Hematopoietic multipotent progenitor cell treated with erythropoietin and hydrocortisone succinate and interleukin-3 and kit ligand, for 6 days (in vitro differentiated cells): ENCODE data around the gene EDIL3.
"Not testable (repeated sequence)": the region's sequence is repeated elsewhere in the genome, so short reads cannot be mapped to it uniquely, and the experiment has no call there.

ENCODE experiments used
- DNase-seq: peaks from one replicate; pipeline ENCODE4 v3.0.0-alpha.2; 2015

Gene EDIL3

DNA sequence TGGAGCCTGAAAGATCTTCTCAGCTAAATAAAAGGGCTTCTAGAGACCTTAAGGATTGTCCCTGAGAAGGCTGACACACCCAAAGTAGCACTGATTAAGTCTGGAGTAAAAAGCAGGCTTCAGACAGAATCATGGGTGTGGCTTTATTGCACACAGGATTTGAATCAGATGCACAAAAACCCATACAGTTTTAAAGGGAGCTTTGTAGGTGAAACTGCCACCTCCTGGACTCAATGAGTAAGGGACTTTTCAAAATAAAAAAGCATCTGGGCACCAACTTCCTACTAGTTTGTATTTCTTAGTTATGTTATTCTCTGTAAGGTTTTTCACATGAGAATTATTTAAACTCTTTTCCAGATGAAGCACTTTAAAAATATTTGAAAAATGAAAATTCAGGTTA is 129.4 kb downstream of the EDIL3 start:
- peak; percentile 42 for DNase-seq

DNA sequence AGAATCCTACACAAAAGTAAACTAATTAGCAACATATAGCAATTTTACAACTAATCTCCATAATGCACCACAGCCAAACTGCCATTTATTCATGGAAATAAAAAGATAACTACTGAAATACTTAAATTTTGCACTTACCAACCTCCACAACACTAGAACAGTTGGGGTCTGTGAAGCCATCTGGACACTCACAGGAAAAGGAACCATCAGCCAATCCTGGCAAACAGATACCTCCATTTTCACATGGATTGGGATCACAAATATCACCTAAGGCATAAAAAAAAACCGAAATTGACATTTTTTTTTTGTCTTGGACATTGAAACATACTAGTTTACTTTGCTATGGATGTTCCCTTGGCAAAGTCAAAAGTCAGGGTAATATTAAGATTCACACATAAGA is 130.7 kb downstream of the EDIL3 start:
- no peak for DNase-seq

DNA sequence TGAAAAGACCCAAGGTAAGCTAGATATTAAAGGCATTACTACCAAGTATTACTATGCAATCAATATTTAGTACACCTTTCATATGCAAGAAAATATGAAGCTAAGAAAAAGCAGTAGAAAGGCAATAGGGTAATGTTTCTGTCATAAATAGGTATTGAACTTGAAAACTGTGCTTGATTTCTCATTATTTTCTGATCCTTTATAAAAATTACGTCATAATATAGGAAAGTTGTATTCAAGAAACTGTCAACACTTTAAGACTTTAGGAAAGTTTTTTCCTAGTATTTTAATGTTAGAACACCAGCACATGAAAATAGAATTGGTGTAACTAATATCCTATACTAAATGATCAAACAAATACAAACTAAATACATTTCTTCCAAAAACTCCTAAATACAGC is 133.2 kb downstream of the EDIL3 start:
- no peak for DNase-seq

DNA sequence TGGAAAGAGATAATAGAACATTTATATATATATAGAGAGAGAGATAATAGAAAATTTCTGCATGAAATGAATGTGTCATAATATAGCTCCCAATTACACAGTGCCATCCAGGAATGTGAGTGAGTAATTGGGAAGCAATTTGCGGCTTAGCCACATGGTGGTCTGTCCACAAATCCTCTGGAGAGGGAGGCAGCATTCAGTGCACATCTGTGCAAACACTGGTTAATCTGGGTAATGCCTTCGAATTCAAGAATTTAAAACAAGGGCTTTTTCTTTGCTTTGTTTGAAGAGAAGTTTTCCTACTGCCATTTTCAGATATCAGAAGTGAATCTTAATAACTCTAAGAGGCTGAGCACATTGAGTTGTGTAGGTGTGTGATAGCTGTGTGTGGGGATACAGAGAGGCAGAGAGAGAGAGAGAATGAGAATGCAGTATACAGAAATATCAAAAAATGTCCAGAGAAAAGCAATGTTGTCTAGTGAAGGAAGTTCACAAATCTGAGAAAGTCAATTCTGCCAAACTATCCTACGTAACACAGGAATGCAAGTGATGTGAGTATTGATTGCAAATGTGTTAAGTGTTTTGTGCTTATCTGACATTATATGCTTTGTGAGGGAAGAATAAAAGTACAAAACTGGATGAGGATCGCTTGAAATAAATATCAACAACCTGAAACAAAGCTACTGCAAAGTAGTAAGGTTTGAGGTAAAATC is 134.6 kb downstream of the EDIL3 start:
- DNase-seq = no peak

DNA sequence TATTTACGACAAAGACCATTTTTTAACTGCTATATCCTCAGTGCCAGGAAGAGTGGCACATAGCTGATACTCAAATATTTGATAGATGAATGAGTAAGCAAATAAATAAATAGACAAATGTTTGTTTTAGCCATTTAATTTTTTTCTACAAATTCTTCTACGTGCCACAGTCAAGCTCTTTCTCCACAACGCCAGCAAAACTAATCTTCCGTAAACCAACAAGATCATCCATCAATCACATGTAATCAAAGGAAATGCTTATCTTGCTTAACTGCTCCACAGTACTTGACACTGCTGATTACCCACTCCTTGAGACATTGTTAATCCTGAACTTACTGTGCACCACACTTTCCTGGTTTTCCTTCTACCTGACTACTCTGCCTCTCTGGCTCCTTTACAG is 136.7 kb downstream of the EDIL3 start:
- DNase-seq = no peak

DNA sequence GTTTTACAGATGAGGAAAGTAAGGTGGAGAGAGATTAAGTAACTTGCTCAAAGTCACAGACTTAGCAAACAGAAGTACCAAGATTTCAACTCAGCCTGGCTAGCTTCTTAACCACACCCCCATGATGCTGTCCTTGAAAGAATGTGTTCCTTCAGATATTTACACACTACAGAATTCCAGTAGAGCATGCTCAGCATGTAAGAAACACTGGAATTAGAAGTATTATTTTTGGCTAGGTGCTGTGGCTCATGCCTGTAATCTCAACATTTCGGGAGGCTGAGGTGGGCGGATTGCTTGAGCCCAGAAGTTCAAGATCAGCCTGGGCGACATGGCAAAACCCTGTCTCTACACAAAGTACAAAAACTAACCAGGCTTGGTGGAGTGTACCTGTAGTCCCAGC is 142.4 kb downstream of the EDIL3 start:
- DNase-seq = no peak

DNA sequence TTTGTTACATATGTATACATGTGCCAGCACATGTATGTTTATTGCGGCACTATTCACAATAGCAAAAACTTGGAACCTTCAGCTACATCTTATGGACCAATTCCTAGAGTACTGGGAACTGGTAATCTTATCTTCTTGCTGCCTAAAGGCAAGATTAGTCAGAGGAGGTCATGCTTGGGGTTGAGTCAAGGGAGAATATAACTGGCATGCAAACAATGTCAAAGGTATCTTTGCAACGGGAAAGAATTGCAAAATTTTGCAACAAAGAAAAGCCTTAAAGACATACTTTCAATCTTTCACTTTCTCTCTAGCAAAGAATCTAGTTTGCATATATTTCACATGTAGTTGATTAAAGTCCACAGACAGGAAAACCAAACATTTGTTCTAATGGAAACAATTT is 145.2 kb downstream of the EDIL3 start:
- no peak for DNase-seq

DNA sequence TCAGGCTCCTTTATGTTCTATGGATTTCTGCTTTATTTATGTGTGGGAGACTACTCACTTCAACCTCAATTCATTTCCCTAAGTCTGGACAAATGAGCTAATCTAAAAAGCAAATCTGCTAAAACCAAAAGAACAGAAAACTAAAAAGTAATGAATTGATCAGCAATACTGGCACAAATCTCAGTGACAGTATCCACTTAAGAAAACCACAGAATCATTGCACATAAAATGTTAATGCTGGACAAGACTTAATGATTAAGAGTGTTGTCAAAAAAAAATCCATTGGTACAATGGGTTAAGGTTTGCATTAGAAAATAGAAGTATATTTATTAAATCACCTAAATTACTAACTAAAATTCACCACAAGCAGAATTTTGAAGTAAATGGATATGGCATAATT is 147.6 kb downstream of the EDIL3 start:
- DNase-seq = no peak

DNA sequence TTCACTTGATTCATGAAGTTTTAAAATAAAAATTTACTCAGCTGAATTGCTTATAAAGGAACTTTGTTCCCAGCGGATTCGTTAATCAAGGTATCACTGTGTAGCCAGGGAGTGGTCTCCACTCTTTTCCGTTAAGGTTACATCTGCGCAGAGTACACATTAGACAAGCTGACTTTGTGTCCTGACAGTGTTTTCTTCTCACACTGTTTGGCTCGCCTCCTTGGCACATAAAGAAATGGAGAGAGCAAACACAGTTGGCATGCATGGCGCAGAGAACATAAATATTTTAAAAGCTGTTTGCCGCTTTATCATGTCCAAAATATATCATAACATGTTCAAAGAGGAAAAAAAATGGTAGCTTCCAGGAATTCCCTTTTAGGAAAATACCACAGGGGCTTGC is 153.2 kb downstream of the EDIL3 start:
- no peak for DNase-seq

DNA sequence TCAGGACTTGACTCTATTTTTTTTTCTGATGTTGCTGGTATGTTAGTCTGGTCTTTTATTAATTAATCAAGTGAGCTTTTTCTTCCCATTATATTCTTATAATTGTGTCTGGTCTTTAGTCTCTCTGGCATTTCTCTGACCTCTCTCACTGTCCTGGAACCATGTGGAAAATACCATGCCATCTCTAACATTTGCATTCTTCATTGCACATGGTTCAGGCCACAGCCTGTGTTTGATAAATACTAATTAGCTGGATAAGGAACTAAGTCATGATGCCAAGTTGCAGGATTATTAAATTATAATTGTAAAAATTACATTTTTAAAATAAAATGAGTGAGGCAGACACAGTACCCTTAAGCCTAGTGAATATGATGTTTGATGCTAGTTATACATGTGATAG is 155.6 kb downstream of the EDIL3 start:
- no peak for DNase-seq

DNA sequence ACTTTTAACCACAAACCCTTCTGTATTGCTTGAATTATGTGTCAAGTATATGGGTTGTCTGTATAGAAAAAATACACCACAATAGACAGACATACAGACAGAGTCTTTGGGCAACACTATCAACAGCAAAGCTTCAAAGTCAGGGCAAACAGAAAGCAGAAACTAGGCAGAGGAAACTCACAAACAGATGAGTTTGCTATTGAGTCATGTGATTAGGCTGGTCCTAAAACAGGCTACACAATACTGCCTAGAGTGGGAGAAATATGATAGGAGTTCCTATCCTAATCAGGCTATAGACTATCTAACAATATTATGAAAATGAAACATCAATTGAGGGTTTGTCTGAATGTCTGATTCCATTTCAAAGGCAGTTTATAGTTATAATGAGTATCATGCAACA is 156.4 kb downstream of the EDIL3 start:
- DNase-seq = no peak

DNA sequence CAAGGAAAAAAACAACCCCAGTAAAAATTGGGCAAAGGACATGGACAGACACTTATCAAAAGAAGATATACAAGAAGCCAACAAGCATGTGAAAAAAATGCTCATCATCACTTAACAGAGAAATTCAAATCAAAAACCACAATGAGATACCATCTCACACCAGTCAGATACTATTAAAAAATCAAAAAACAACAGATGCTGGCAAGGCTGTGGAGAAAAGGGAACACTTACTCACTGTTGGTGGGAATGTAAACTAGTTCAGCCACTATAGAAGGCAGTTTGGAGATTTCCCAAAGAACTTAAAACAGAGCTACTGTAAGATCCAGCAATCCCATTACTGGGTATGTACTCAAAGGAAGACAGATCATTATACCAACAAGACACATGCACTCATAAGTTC is 157.4 kb downstream of the EDIL3 start:
- DNase-seq = no peak

DNA sequence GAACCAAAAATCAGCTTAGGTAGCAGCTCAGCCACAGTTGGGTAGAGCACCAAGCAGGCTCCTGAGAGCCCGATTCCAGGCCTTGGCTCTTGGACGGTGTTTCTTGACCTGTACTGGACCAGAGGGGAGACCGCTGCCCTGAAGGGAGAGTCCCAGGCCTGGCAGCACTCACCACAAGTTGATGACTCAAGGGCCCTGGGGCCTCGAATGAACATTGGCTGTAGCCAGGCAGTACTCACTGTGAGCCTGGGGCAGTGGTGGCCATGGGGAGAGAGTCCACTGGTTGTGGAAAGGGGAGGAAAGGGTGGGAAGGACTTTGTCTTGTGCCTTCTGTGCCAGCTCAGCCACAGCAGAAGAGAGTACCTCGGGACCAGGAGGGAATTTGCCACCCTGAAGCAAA is 166.1 kb downstream of the EDIL3 start:
- no peak for DNase-seq

DNA sequence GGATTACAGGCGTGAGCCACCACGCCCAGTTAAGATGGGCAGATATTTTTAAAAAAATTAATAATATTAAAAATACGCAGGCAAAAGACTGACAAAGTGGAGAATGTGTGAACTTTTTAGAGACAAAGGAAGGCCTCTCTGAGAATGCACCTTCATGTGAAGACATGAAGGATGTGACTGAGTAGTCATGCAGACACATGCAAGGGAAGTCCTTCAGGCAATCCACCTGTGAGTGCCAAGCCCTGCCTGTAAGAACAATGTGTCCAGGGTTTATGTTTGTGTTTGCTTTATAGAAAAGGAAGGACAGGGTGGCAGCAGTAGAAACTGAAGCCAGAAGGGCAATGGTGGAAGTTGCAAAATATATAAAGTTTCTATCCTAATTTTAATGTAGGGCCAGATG is 169.2 kb downstream of the EDIL3 start:
- DNase-seq = no peak

DNA sequence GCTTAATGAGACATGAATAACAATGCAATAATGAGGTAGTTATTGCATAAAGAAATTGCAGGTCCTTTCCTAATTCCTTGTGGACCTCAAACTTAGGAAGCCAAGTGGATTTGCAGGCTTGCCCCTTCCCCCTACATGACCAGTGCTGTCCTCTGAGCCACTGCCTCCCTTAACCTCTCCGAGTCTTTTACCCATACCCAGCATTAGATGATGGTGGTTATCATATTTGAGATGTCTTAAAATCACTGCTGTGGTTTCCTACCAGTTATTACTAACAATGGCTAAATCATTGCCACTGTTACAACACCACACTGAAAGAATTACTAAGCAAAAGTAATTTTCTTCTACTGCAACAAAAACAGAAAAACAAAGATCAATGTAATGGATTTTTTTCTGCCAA is 170.8 kb downstream of the EDIL3 start:
- DNase-seq = no peak

DNA sequence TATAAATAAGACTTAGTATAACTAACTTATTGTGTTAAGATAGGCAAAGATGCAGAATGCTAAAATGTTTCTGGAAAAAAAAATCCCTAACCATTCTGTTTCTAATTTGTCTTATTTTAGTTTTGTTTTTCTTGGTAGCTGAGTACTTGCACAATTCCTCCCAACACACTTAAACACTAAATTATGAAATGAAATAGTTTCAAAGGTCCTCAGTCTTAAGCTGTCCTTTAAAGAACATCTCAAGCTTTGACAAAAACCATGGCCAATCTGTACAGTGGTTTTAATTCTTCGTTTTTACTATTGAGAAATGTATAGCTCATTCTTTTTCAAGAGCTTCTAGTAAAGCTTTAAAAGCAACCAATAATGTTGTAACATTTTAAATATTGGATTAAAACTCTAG is 171.5 kb downstream of the EDIL3 start:
- no peak for DNase-seq

DNA sequence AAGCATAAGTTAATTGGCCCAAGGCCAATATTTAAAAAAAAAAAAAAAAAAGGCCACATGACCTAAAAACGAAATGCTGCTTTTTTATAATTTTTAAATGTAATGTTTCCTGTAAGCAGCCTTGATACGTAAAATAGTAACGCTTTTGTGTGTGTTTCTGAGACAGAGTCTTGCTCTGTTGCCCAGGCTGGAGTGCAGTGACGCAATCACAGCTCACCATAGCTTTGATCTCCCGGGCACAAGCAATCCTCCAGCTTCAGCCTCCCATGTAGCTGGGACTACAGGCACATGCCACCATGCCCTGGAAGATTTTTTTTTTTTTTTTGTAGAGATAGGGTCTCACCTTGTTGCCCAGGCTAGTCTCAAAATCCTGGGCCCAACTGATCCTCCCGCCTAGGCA is 179.9 kb downstream of the EDIL3 start:
- no peak for DNase-seq

DNA sequence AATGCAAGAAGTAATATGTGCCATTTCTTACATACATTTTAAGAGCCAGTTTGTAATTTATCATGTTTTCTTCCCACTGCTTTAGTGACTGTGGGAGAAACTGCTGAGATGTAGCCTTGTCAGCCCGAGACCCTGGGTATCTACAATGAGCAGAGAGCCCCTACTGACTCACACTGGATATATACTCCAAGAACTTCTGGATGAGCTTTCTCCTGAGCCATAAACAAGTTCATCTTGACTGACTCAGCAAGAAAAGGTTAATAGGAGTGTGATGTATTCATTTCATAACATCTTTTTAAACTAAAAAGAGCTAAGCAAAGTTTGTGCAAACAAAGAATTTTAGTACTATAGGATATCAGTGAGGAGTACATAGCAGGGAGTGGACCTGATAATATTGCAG is 182.5 kb downstream of the EDIL3 start:
- DNase-seq = no peak

DNA sequence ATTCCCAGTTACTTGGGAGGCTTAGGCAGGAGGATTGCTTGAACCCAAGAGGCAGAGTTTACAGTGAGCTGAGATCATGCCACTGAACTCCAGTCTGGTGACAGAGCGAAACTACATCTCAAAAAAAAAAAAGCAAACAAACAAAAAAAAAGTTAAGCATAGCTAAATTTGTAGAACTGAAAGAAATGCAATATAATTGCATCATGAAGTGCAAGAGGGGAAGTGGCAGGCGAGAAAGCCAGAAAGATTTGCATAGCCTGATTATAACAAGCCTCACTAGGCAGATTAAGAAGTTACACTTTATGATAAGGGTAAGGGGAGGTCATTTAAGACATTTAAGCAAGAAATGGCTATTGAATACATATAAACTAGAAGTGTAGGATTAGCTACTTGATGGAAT is 187.1 kb downstream of the EDIL3 start:
- DNase-seq = no peak

DNA sequence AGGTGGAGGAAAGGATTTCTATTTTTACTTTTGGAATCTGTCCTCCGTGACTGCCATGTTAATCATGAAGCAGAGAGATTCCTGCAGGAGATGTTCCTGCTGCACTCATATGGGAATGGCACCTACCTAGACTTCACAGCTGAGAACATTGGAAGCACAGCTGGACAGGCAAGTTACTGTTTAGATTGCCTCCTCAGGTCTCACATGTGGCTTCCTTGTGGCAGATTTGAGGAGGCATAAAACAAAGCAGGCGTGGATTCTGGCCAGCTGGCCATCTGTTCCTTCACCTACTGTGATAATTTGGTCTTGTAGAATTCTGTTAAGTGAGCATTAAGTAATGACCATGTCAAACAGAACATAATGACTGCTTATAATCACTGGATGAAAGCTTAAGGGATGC is 193.4 kb downstream of the EDIL3 start:
- no peak for DNase-seq

DNA sequence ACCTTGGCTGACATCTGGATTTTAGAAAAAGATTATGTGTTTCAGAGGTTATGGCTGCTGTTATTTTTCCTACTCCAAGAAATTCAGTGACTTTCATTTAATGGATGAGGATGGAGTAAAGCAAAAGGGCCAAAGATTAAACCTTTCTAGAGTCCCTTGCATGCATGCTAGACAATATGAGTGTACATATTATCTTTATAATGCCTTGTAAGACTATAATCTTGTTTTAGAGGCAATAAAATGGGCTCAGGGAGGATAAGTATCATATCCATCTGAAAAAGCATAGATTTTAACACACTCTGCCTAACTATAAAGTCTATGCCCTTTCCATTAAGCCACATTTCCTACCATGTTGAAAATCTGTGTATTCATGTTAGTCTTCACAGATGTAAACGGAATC is 199.8 kb downstream of the EDIL3 start:
- no peak for DNase-seq

DNA sequence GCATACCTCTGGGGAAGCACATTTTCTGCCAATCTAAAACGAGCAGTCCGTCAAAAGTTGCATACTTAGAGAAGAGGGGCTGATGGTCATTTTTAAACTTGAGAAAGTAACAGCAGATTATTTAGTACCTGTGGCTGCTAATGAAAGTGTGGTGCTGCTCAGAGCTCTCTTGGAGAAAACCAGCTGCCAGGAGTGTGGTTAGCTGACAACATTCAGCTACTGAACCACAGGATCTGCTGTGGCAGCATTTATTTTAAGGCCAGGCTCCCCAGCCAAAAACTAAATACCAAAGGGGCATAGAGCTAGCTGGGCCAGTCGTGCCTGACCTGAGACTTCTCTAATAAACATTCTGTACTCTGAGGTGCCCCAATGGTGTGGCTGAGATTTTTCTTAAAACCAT is 203.6 kb downstream of the EDIL3 start:
- DNase-seq = no peak

DNA sequence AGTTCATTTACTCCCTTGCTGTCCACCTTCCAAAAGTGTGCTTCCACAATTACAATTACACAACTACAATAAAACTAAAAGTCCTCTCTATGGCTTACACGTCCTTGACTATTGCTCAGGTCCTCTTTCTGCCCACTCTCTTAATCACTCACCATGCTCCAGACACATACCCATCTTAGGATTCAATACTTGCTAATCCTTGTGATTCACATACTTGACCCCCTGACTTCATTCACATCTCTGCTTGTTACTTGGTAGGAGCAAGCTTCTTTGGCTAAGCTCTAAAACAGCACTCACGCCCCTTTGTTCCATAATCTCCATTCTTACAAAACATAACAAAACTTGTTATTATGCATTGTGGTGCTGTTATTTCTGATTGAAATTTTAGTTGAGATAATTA is 215.8 kb downstream of the EDIL3 start:
- no peak for DNase-seq

DNA sequence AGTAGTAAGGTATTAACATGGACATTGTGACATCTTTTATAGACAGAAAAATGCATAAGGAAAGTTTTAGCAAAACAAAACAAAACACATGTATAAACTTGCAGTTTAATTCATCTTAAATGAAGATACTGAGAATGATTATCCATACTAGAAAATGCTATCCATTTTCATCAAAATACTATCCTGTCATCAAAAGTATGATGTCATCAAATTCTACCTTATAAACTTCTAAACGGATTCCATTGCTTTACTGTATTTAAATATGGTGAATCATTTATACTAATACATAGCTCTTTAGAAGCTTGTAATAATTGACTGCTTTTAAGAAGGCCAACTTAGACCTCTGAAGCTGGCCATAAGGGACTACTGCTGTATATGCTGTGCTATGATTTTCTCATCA is 221.0 kb downstream of the EDIL3 start:
- no peak for DNase-seq

DNA sequence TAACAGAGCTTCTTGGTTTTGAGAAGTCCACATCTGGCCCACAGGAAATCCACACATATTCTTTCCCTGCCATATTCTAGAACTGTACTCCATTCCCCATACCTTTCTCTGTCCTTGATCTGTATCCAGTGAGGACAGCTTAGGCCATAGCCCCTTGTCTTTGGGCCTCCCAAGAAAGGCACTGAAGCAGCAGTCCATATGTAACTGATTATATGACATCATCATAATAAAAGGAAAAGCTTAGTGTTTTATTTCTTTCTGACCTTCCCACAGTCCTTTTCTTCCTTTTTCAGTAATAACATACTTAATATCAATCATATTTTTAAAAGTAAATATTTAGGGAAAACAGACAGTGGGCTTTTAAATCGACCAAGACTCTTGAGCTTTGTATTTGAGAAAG is 222.0 kb downstream of the EDIL3 start:
- DNase-seq = no peak

DNA sequence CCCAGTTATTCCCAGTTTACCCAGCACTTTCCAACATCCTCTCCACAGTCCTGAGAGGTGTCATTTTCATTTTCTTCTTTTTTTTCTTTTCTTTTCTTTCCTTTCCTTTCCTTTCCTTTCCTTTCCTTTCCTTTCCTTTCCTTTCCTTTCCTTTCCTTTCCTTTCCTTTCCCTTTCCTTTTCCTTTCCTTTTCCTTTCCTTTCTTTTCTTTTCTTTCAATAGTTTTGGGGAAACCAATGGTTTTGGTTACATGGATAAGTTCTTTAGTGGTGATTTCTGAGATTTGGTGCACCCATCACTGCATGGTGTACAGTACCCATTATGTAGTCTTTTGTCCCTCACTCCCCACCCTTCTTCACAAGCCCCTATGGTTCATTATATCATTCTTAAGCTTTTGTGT is 224.0 kb downstream of the EDIL3 start:
- DNase-seq = not testable (repeated sequence)
